Measurements from ENCODE around the gene DPP9.

GRCh38 chr19:4684312-4685095 lies 39.1 kb downstream of the DPP9 start:
- TF ChIP-seq EZH2 (IDR thresholded peaks at IDR 0.05) (no peak), POLR2AphosphoS5 (IDR thresholded peaks at IDR 0.05; ENCODE audit: borderline replicate concordance, low read depth, low read length) (no peak)

All from SK-N-MC (cell line).